ENCODE data around the gene PRRC2B. TPM values are rescaled to one million over a fixed set of nuclear protein-coding genes. Genes with fewer than 3 reads are reported as not detected.
A peak's percentile ranks its signal among the peaks of the same experiment; 100 is the strongest.

The PRRC2B gene
- total RNA-seq, 6 experiments from 2014 or later: 53.7 to 82.6 (median 57.3) TPM

GRCh38 chr9:131475956-131476776 lies 82.3 kb downstream of the PRRC2B start:
- no peak overlapping the region for H3K4me3 ChIP-seq
- peak in 1 of 3 donors; percentile 55 for DNase-seq
- 88% methylated on average over 20 of the region's 40 CpGs for WGBS (ENCODE audit: insufficient coverage, low coverage, low lambda C conversion rate, missing lambda C conversion rate)
- TF ChIP-seq POLR2A (IDR thresholded peaks at IDR 0.05): no peak
- TF ChIP-seq CTCF (IDR thresholded peaks at IDR 0.05): peak; percentile 26 to 46 (median 36)
- no peaks in the 10 kb centered on the region for H3K9me3 ChIP-seq
- peak; percentile 21 to 35 (median 28) for ATAC-seq
- intact Hi-C loops (cut with DNase I): loop anchor here in 1 of 2 donors (10.0 kb wide), 1 partner anchor 121 kb away; no protein-coding TSS in a partner anchor
- peaks cover 0 to 7% (median 0%) of the 10 kb centered on the region in 4 donors for H3K4me1 ChIP-seq
- no peaks in the 10 kb centered on the region for H3K27me3 ChIP-seq
- peaks cover 5 to 95% (median 58%) of the 10 kb centered on the region in 4 donors for H3K36me3 ChIP-seq
- no peak overlapping the region for H3K27ac ChIP-seq

- Histone ChIP-seq H3K36me3 (peaks cover 5 to 95% (median 56%) of the 10 kb centered on the region in 4 donors), H3K9me3 (no peaks in the 10 kb centered on the region), H3K27me3 (no peaks in the 10 kb centered on the region), H3K27ac (no peak overlapping the region), H3K4me1 (peaks cover 0 to 7% (median 0%) of the 10 kb centered on the region in 4 donors), H3K4me3 (no peak overlapping the region)
- intact Hi-C loops (cut with DNase I): loop anchor here in 1 of 2 donors (10.0 kb wide), 1 partner anchor 122 kb away; no protein-coding TSS in a partner anchor
- WGBS (ENCODE audit: insufficient coverage, low coverage, low lambda C conversion rate, missing lambda C conversion rate): 36% methylated on average over 3 of the region's 18 CpGs
- ATAC-seq (peak in 2 of 4 donors; percentile 8 to 43), DNase-seq (peak in 1 of 3 donors; percentile 56)
- TF ChIP-seq CTCF (IDR thresholded peaks at IDR 0.05) (no peak), POLR2A (IDR thresholded peaks at IDR 0.05) (no peak)
Measured at GRCh38 chr9:131476777-131477345, 83.0 kb downstream of the PRRC2B start.

- DNase-seq: peak in 1 of 3 donors; percentile 49
- H3K36me3 ChIP-seq: peaks cover 5 to 97% (median 57%) of the 10 kb centered on the region in 4 donors
- H3K9me3 ChIP-seq: no peaks in the 10 kb centered on the region
- ATAC-seq: no peak
- H3K4me1 ChIP-seq: peaks cover 0 to 7% (median 0%) of the 10 kb centered on the region in 4 donors
- intact Hi-C loops (cut with DNase I): loop anchor here in 1 of 2 donors (10.0 kb wide), 1 partner anchor 123 kb away; no protein-coding TSS in a partner anchor
- TF ChIP-seq CTCF (IDR thresholded peaks at IDR 0.05) (no peak), POLR2A (IDR thresholded peaks at IDR 0.05) (no peak)
- no peaks in the 10 kb centered on the region for H3K27me3 ChIP-seq
- H3K4me3 ChIP-seq: no peak overlapping the region
- 97% methylated on average over 6 of the region's 11 CpGs for WGBS (ENCODE audit: insufficient coverage, low coverage, low lambda C conversion rate, missing lambda C conversion rate)
- H3K27ac ChIP-seq: no peak overlapping the region
Measured at GRCh38 chr9:131477367-131477766, 83.5 kb downstream of the PRRC2B start.

- H3K4me3 ChIP-seq: no peak overlapping the region
- intact Hi-C loops (cut with DNase I): loop anchor here in 1 of 2 donors (10.0 kb wide), 1 partner anchor 123 kb away; no protein-coding TSS in a partner anchor
- H3K9me3 ChIP-seq: no peaks in the 10 kb centered on the region
- H3K27me3 ChIP-seq: no peaks in the 10 kb centered on the region
- no peak overlapping the region for H3K27ac ChIP-seq
- ATAC-seq (no peak), DNase-seq (peak in 1 of 3 donors; percentile 30)
- 58% methylated on average over 4 of the region's 19 CpGs for WGBS (ENCODE audit: insufficient coverage, low coverage, low lambda C conversion rate, missing lambda C conversion rate)
- H3K4me1 ChIP-seq: peaks cover 0 to 5% (median 0%) of the 10 kb centered on the region in 4 donors
- H3K36me3 ChIP-seq: peaks cover 5 to 98% (median 59%) of the 10 kb centered on the region in 4 donors
- TF ChIP-seq POLR2A (IDR thresholded peaks at IDR 0.05): no peak
- TF ChIP-seq CTCF (IDR thresholded peaks at IDR 0.05): no peak
Measured at GRCh38 chr9:131477816-131478419, 84.0 kb downstream of the PRRC2B start.

Measured in right lobe of liver (tissue), 6 donors.